Neutrophil (primary cell): Measurements from ENCODE around the gene DEGS2.
"Not testable (repeated sequence)": the region's sequence is repeated elsewhere in the genome, so short reads cannot be mapped to it uniquely, and the experiment has no call there.

Experiments used
- H3K27ac ChIP-seq: fragments of 200-600 bp; sonication (generic); 2 replicates; pipeline ENCODE4 v1.5.1; 2016; ENCODE audit warnings: mild to moderate bottlenecking, moderate library complexity
- H3K27me3 ChIP-seq: fragments of 200-600 bp; sonication (generic); 2 replicates; pipeline ENCODE4 v1.6.0; 2016; ENCODE audit warnings: mild to moderate bottlenecking
- H3K36me3 ChIP-seq: fragments of 200-600 bp; sonication (generic); 2 replicates; pipeline ENCODE4 v1.5.1; 2017
- H3K4me1 ChIP-seq, 2 experiments: fragments of 200-600 bp in 1 of 2; sonication (generic) in 1 of 2; 1 replicate in 1 of 2; 2 replicates in 1 of 2; pipeline versions ENCODE4 v1.5.1 to v1.6.1; 2013 to 2016; ENCODE audit warnings: low read depth in 1 of 2, low read length in 1 of 2, mild to moderate bottlenecking in 1 of 2, moderate library complexity in 1 of 2; ENCODE audit not compliant: control insufficient read depth in 1 of 2, insufficient read depth in 1 of 2
- H3K4me3 ChIP-seq, 2 experiments: fragments of 200-600 bp in 1 of 2; sonication (generic) in 1 of 2; 1 replicate in 1 of 2; 2 replicates in 1 of 2; pipeline ENCODE4 v1.5.1; 2013 to 2016; ENCODE audit warnings: low read depth in 1 of 2, low read length in 1 of 2, mild to moderate bottlenecking in 1 of 2, moderate library complexity in 1 of 2
- H3K9me3 ChIP-seq: fragments of 200-600 bp; sonication (generic); 2 replicates; pipeline ENCODE4 v1.5.1; 2016
- CTCF ChIP-seq: fragments of 200-600 bp; sonication (generic); IDR thresholded peaks from 2 replicates; pipeline ENCODE4 v1.5.1; 2016; ENCODE audit warnings: antibody characterized with exemption

Gene DEGS2

DNA sequence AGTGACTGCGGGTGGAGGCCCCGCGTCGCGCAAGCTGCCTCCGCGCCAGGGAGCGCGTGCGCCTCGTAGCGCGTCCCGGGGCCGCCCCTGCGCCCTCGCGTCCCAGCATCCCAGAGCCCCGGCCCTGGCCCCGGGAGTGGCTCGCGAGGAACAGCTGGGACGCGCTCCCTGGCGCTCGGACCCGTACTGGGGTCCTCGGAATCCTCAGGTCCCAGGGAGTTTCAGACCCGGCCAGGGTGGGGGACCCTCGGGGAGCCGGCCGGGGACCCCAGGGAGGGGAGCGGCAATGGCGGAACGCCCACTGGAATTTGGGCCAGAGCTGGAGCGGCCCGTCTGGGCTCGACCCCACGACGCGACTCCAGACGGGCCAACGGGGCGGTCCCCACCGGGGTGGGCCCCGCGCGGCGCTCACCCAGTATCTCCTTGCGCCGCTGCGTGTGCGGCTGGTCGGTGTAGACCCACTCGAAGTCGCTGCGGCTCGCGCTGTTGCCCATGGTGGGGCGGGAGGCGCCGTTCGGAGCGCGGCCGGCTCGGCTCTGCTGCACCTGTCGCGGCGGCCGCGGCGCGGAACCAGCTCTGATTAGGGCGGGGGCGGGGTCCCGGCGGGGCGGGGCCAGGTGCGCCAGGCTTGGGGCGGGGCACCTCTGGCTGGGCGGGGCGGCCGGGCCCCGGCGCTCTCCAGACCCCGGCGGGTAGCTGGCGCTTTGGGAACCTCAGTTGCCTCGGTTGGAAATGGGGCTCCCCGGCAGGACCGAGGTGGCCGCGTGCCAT is at the start of gene DEGS2:
Gene DEGS2, minus strand, starts transcription at position 552 of the 771 bp plus-strand sequence. Its CDS starts 58 bp downstream, at position 494.
- no peak within 1 kb of the TSS for H3K27ac ChIP-seq
- no peaks in the 10 kb centered on the region for H3K36me3 ChIP-seq
- peaks cover 11% of the 10 kb centered on the region for H3K9me3 ChIP-seq
- H3K4me3 ChIP-seq = peak within 1 kb of the TSS; percentile 26 to 60
- H3K27me3 ChIP-seq = peaks cover 68% of the 10 kb centered on the region
- TF ChIP-seq CTCF = no peak
- peaks cover 12 to 13% of the 10 kb centered on the region in 2 experiments for H3K4me1 ChIP-seq

DNA sequence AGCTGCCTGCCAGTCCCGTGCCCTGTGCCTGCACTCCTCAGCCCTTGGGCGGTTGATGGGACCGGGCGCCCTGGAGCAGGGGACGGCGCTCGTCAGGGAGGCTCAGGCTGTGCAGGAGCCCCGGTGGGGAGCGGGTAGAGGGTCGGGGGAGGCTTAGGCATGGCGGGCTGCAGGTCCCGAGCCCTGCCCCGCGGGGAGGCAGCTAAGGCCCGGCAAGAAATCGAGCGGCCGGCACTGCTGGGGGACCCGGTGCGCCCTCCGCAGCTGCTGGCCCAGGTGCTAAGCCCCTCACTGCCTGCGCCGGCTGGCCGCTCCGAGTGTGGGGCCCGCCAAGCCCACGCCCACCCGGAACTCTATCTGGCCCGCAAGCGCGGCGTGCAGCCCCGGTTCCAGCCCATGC is 48.7 kb upstream of the DEGS2 start:
- H3K9me3 ChIP-seq, H3K27me3 ChIP-seq, H3K4me3 ChIP-seq, H3K27ac ChIP-seq, H3K4me1 ChIP-seq, H3K36me3 ChIP-seq: not testable (repeated sequence)

- H3K9me3 ChIP-seq, H3K4me1 ChIP-seq, H3K27me3 ChIP-seq, H3K27ac ChIP-seq, H3K4me3 ChIP-seq, H3K36me3 ChIP-seq: not testable (repeated sequence)
Observed at GRCh38 chr14:100207588-100207987, 48.1 kb upstream of the DEGS2 start.

- H3K27ac ChIP-seq, H3K27me3 ChIP-seq, H3K36me3 ChIP-seq, H3K9me3 ChIP-seq, H3K4me3 ChIP-seq, H3K4me1 ChIP-seq: not testable (repeated sequence)
Observed at GRCh38 chr14:100204835-100205167, 45.4 kb upstream of the DEGS2 start.

- Histone ChIP-seq H3K9me3 (no peaks in the 10 kb centered on the region), H3K4me1 (no peaks in the 10 kb centered on the region), H3K27me3 (no peaks in the 10 kb centered on the region), H3K4me3 (no peak overlapping the region), H3K27ac (no peak overlapping the region), H3K36me3 (no peaks in the 10 kb centered on the region)
- no peak for TF ChIP-seq CTCF
Observed at GRCh38 chr14:100203962-100204834, 44.8 kb upstream of the DEGS2 start.

- no peak overlapping the region for H3K4me3 ChIP-seq
- no peaks in the 10 kb centered on the region for H3K9me3 ChIP-seq
- H3K36me3 ChIP-seq = no peaks in the 10 kb centered on the region
- no peak overlapping the region for H3K27ac ChIP-seq
- no peaks in the 10 kb centered on the region for H3K4me1 ChIP-seq
- TF ChIP-seq CTCF = no peak
- H3K27me3 ChIP-seq = no peaks in the 10 kb centered on the region
Observed at GRCh38 chr14:100203146-100203545, 43.7 kb upstream of the DEGS2 start.

DNA sequence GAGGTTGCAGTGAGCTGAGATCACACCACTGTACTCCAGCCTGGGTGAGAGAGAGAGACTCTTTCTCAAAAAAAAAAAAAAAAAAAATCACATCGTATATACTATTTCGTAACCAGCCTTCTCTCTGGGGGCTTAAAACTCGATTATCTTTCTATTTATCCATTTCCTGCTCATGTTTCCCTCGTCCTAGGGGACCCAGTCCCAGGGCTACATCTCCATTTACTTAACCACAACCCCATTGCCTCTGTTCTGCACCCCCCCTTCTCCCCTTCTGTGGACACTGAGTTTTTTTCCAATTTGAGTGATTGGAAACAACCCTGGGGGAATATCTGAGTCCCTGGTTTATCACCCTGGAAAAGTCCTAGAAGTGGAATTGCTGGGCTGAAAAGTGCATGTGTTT is 43.3 kb upstream of the DEGS2 start:
- TF ChIP-seq CTCF = no peak
- no peaks in the 10 kb centered on the region for H3K4me1 ChIP-seq
- H3K27ac ChIP-seq = no peak overlapping the region

More for the DNA sequence above, 43.3 kb upstream of the DEGS2 start:
- H3K9me3 ChIP-seq = no peaks in the 10 kb centered on the region
- no peaks in the 10 kb centered on the region for H3K36me3 ChIP-seq
- H3K27me3 ChIP-seq = no peaks in the 10 kb centered on the region
- no peak overlapping the region for H3K4me3 ChIP-seq
